Smooth muscle cell of the umbilical artery (primary cell): ENCODE results near the gene TJP2. TPM values are rescaled to one million over a fixed set of nuclear protein-coding genes. Genes with fewer than 3 reads are reported as not detected.

Source experiments
- total RNA-seq: library from RNA; depleted of rRNA; stranded (reverse); fragments of >200 nt; gene quantifications from 2 replicates; pipeline ENCODE4 v1.2.3, GENCODE V29; 2014

The TJP2 gene
- total RNA-seq, result 13.1 and 39.3 TPM in 2 replicates

GRCh38 chr9:69173891-69174615 lies at the start of gene TJP2:
Gene TJP2 (plus strand): TSS chr9:69174277. CDS start chr9:69174373, 96 bp downstream.

Other genes starting within 250 kb of the TJP2 start
- gene PRKACG, start 160.2 kb upstream of the TJP2 start, total RNA-seq, result not detected in 2 replicates
- 1.5 and 2.4 TPM in 2 replicates for gene FXN, start 138.5 kb upstream of the TJP2 start, total RNA-seq
- under 0.01 and 0.05 TPM in 2 replicates for gene ENTREP1, start 150.9 kb downstream of the TJP2 start, total RNA-seq